Sciatic nerve (tissue), 2 donors: Measurements from ENCODE around the gene GABBR2. TPM values are rescaled to one million over a fixed set of nuclear protein-coding genes. Genes with fewer than 3 reads are reported as not detected.
"Not testable (repeated sequence)": the region's sequence is repeated elsewhere in the genome, so short reads cannot be mapped to it uniquely, and the experiment has no call there.

ENCODE experiments used
- ATAC-seq: fragments of 200-7000 bp; cut with Tn5 transposase; one replicate; pipeline ENCODE4 v1.9.1; 2020; ENCODE audit warnings: mild to moderate bottlenecking, moderate library complexity
- DNase-seq: peaks from one replicate; pipeline ENCODE4 v3.0.0-alpha.2; 2020; ENCODE audit warnings: low spot score
- intact Hi-C: fragments of 100-400 bp; cut with DNase I; formaldehyde crosslinking; loops from one replicate; pipeline ENCODE4 v1.14.2; 2022
- total RNA-seq: library from RNA; stranded (reverse); fragmentation: NEBNext Ultra II Directional; extraction: Animal tissue kit (Norgen Biotek cat#: 25700); gene quantifications from one replicate; pipeline ENCODE4 v1.2.1, GENCODE V29; 2021
- donor health status: DM: no; HTN: no; CAD: no.
- donor health status: DM: no; HTN: no; CAD: no.

Gene GABBR2
- total RNA-seq, 1 donor from 2014 or later, result 0.49 TPM

GRCh38 chr9:98606730-98607129, 102.0 kb downstream of the GABBR2 start:
- ATAC-seq (no peak), DNase-seq (no peak)
- intact Hi-C loops, result no loop called here

GRCh38 chr9:98605116-98605515, 103.6 kb downstream of the GABBR2 start:
- intact Hi-C loops, result no loop called here
- DNase-seq, result no peak
- no peak for ATAC-seq

DNA sequence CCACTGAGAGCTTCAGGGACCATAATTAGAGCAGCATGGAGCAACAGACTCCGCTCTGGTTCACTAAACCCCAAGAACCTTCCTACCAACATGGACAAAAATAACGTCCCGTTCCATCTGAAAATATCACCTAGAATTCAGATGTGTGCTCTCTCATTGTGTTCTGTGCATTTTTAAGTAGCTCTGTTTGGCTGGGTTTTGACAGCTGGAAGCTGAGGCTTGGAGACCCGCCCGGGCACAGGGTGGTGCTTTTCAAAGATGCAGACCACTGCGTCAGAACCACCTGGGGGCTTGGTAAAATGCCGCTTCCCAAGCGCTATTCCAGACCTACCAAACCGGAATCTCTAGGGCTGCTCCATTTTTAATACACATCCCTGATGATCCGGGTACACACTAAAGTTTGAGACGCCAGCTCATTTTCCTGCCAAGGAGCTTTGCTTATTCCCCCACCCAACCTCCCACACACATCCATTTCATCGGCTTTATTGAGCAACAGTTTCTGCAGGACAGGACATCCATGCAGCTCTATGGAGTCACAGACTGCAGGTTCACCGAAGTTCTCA, 104.8 kb downstream of the GABBR2 start:
- ATAC-seq (no peak), DNase-seq (no peak)
- intact Hi-C loops, result no loop called here

DNA sequence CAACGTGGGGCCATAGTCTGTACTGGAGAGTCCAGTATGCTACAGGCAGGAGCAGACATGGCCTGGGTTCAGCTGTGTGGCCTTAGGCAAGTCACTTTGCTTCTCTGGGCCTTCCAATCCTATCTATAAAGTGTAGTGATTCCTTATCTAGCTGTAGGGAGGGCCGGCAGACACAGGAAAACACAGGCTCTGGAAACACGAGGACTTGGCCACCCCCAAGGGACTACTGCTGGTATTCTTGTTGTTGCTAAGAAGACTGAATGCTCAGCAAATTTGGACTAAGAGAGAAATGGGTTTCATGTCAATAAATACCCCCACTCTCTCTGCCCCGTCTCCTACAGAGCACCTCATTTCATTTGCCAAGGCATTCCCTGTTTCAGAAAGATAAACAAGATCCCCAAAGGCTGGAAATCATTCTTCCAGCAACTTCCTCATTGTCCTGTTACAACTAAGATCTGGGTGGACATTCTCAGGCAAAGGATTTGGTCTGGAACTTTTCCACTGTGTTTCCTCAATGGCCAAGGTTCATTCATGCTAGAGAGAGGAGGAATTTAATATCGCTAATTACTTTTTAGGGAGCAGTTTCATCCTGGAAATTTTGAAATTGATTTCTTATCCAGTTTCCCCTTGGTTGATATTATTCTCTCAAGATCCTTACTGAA, 105.8 kb downstream of the GABBR2 start:
- no peak for DNase-seq
- intact Hi-C loops, result no loop called here
- ATAC-seq, result no peak

DNA sequence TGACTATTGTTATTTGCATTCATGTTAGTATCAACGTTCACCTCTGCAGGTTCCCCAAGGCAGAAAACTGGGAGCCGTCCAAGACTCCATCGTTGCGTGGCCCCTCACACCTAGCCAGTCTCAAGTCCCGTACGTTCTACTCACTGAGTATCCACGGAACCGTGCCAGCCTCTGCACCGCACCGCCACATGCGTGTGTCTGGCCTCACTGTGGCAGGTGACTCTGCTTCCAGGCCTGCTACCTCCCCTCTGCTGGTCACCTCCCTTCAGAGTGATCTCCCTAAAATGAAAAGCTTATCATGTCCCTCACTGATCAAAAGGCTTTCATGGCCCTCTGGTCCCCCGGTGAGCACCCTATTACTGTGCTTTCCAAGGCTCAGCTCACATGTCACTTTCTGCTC, 108.1 kb downstream of the GABBR2 start:
- DNase-seq (no peak), ATAC-seq (no peak)
- intact Hi-C loops, result no loop called here

DNA sequence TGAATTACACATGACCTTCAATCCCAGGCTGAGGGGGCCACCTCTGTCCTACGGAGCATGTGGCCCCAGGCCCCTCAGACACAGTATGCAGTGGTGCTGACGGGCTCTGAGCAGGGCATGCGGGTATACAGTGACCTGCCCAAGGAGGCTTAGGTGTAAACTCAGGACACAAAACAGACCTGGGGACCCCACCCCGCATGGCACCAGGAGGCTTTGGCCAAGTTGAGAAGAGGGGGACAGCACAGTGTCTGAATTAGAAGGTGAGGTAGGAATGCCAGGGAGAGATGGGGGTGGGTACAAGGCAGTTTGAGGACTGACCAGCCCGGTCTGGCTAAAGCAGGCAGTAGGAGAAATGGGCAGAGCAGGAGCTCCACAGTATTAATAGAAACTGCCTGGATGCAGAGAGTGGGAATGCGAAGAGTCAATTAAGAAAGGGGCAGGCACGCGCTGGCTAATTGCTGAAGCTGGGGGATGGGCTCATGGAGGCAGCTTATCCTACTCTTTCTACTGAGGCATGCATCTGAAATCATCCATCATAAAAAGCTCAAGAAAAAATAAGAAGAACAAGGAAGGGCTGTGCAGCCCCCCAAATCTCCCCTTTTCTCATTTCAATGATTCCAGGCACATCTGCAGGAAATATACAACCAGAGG, 109.0 kb downstream of the GABBR2 start:
- intact Hi-C loops, result no loop called here
- no peak for DNase-seq
- ATAC-seq, result no peak

DNA sequence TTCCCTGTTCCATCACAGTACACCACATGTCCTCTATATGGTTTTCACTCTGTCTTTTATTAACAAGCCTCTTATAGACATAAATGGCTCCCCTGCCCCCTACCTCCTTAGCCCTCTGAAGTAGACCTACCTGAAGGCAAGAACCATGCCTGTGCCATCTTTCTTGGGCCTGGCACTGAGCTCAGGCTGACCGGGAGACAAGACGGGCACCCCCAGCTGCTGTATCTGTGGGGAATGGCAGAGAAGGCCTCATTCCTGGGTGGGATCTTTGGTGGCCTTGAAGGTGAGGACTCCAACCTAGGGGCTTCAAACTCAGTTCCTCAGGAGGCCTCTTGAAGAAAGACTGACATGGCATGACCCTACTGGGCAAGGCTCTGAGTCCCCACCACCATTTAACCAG, 109.9 kb downstream of the GABBR2 start:
- intact Hi-C loops, result no loop called here
- DNase-seq (no peak), ATAC-seq (no peak)

- no peak for ATAC-seq
- no peak for DNase-seq
- intact Hi-C loops, result no loop called here
Observed at GRCh38 chr9:98597236-98597771, 111.4 kb downstream of the GABBR2 start.

- intact Hi-C loops, result no loop called here
- DNase-seq, result no peak
- no peak for ATAC-seq
Observed at GRCh38 chr9:98596486-98596885, 112.2 kb downstream of the GABBR2 start.

GRCh38 chr9:98594546-98595160, 114.1 kb downstream of the GABBR2 start:
- intact Hi-C loops, result no loop called here
- DNase-seq (no peak), ATAC-seq (no peak)

GRCh38 chr9:98593354-98594253, 115.1 kb downstream of the GABBR2 start:
- intact Hi-C loops, result no loop called here

GRCh38 chr9:98591696-98592095, 117.0 kb downstream of the GABBR2 start:
- intact Hi-C loops, result no loop called here

More at GRCh38 chr9:98593354-98594253, 115.1 kb downstream of the GABBR2 start:
- DNase-seq (no peak), ATAC-seq (no peak)

DNA sequence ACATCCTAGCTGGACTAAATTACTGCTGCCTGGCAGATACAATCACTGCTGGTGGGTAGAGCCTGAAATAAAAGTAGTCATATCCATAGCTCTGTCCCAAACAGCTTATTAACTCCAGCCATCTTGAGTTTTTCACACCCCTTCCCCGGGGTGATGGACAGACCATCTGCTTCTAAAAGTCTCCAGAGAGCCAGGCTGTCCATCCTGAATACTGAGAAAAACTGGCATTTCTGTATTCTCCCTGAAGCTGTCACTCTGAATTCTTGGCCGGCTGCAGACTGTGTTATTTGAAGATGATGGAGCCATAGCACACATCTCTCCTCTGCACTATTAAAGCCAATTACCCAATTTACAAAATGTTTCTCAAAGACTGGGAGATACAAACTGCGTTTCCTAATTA, 118.6 kb downstream of the GABBR2 start:
- ATAC-seq, result no peak
- intact Hi-C loops, result no loop called here
- no peak for DNase-seq

More at GRCh38 chr9:98591696-98592095, 117.0 kb downstream of the GABBR2 start:
- ATAC-seq (no peak), DNase-seq (no peak)

DNA sequence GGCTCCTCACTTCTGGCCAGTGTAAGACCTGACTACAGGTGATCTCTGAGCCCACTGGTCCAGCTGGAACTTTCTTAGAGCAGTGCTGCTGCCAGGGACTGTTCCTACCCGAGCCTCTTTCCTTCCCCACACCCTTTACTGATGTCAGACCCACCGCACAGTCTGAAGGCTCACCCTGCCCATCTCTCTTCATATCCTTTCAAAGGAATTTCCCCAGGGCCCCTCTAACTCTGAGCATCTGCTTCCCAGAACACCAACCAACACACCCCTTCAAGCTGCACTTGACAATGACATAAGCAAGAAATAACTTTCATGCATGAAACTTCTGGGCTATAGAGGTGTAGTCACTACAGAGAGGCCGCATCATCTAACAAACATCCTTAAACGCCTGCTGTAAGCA, 119.6 kb downstream of the GABBR2 start:
- intact Hi-C loops, result no loop called here
- ATAC-seq, result no peak

GRCh38 chr9:98584853-98585438, 123.8 kb downstream of the GABBR2 start:
- ATAC-seq, DNase-seq, intact Hi-C loops: not testable (repeated sequence)

More for the DNA sequence above, 119.6 kb downstream of the GABBR2 start:
- DNase-seq, result no peak

DNA sequence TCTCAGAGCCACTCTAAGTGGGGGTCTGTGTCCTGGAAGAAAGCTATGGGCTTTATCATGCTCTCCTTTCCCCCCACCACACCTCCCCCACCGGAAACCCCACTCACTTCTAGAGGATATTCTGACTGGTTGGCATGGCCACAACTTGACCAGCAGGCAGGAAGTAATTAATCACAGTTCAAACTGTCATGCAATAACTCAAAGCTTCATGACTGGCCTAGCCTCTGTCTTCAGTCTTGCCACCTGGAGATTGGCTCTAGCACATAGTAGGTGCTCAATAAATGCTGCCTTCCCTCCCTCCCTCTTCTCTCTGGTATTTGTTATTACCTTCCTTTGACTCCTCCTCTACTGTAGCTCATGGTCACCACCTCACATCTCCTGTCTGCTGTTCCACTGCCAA, 124.7 kb downstream of the GABBR2 start:
- no peak for DNase-seq
- ATAC-seq, result no peak
- intact Hi-C loops, result no loop called here

DNA sequence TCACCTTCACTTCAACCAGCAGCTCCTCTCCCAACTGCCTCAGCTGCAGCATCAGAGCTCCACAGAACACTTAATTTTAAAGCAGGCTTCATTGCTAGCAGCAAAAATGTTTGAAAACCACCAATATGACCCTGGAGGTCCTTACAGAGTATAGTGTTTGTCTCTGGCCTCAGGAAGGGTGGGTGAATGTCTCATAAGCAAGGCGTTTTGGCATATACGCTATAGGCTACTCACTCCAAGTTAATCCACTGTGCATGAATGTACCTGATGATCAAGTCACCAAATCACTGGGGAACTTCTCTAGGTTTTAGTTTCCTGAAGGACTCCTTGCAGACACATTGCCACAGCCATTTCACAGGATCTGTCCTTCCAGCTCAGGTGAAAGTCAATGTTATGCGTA, 125.3 kb downstream of the GABBR2 start:
- ATAC-seq (no peak), DNase-seq (no peak)
- intact Hi-C loops, result no loop called here

DNA sequence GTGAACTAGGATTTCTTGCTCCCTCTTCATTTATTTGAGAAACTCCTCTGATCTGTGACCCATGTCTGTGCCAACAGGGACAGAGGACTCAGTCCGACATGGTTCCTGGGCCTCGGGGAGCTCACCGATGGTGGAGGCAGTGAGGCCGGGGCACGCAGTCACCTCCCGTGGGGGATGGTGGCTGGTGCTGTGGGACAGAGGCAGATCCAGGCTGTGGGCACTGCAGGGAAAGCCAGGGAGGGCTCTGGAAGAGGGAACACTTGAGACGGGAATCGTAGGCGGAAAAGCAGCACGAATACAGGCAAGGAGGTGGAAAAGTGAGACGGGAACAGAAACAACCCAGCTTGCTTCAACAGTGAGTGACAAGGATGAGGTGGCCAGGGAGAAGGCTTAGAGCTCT, 127.8 kb downstream of the GABBR2 start:
- intact Hi-C loops, result no loop called here
- ATAC-seq, result no peak
- no peak for DNase-seq

DNA sequence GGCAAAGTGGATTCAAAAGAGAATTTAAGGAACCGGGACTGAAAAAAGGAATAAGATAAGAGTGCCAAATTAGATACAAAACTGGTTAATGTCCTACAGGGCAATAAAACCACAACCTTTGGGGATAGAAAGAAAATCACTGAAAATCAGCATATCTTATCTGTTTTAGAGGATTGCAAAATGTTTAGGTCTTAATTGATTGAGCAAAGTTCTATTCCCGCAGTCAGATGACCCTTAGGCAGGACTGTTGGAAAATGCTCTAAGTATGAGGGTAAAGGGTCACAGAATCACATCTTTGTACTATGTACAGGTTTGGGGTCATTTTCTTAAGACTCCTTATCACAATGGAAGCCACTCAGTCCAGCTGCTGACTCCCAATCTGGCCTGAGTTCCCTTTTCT, 129.0 kb downstream of the GABBR2 start:
- DNase-seq, result no peak
- ATAC-seq, result no peak
- intact Hi-C loops, result no loop called here
